Measurements from ENCODE around the gene RARA. TPM values are rescaled to one million over a fixed set of nuclear protein-coding genes. Genes with fewer than 3 reads are reported as not detected.
"Not testable (repeated sequence)": the region's sequence is repeated elsewhere in the genome, so short reads cannot be mapped to it uniquely, and the experiment has no call there.

Gene RARA
- total and polyA plus RNA-seq, 12 donors: 11.2 to 34.0 (median 18.9) TPM

DNA sequence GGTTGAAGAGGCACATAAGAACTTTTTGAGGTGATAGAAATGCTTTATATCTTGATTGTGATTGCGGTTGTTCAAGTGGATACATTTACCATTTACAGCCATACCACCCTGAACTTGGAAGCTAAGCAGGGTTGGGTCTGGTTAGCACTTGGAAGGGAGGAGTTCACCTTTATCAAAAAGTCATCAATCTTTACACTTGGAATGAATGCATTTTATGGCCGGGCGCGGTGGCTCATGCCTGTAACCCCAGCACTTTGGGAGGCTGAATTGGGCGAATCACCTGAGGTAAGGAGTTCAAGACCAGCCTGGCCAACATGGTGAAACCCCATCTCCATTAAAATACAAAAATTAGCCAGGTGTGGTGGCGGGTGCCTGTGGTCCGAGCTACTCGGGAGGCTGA is 65.0 kb downstream of the RARA start:
- WGBS, 2 donors: 90 to 96% methylated on average over 8 of the region's 8 CpGs
- H3K4me3 ChIP-seq: no peak overlapping the region
- no peak for ATAC-seq
- no peak for DNase-seq
- intact Hi-C loops (cut with DNase I): no loop called here
- no peaks in the 10 kb centered on the region for H3K9me3 ChIP-seq
- no peaks in the 10 kb centered on the region for H3K36me3 ChIP-seq
- no peak overlapping the region for H3K27ac ChIP-seq
- TF ChIP-seq, protein P1, sequence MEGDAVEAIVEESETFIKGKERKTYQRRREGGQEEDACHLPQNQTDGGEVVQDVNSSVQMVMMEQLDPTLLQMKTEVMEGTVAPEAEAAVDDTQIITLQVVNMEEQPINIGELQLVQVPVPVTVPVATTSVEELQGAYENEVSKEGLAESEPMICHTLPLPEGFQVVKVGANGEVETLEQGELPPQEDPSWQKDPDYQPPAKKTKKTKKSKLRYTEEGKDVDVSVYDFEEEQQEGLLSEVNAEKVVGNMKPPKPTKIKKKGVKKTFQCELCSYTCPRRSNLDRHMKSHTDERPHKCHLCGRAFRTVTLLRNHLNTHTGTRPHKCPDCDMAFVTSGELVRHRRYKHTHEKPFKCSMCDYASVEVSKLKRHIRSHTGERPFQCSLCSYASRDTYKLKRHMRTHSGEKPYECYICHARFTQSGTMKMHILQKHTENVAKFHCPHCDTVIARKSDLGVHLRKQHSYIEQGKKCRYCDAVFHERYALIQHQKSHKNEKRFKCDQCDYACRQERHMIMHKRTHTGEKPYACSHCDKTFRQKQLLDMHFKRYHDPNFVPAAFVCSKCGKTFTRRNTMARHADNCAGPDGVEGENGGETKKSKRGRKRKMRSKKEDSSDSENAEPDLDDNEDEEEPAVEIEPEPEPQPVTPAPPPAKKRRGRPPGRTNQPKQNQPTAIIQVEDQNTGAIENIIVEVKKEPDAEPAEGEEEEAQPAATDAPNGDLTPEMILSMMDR (IDR thresholded peaks at IDR 0.05): no peak
- no peaks in the 10 kb centered on the region for H3K4me1 ChIP-seq
- peaks cover 0 to 2% (median 0%) of the 10 kb centered on the region in 7 donors for H3K27me3 ChIP-seq

DNA sequence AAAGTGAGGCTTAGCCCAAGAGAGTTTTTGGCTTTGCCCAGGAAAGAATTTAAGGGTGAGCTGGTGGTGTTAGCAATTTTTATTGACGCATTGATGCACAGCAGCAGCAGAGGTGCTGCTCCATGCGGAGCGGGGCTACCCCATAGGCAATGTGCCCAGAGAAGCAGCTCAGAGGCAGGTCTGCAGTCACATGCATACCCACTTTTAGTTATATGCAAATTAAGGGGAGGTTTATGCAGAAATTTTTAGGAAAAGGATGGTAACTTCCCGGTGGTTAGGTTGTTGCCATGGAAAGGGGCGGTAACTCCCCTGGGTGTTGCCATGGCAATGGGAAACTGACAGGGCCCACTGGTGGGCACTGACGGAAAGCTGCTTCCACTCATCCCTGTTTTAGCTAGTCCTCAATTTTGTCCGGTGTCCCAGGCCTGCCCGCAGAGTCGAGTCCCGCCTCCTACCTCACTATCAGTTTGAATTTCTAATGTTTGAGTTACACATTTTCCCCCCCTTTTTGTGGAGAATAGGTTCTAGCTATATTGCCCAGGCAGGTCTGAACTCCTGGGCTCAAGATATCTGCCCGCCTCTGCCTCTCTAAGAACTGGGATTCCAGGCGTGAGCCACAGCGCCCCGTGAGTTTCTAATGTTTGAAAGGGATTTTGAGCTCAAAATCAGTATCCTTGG is 66.0 kb downstream of the RARA start:
- Histone ChIP-seq H3K9me3 (no peaks in the 10 kb centered on the region), H3K4me3 (no peak overlapping the region), H3K27ac (no peak overlapping the region), H3K4me1 (no peaks in the 10 kb centered on the region), H3K27me3 (peaks cover 0 to 2% (median 0%) of the 10 kb centered on the region in 7 donors), H3K36me3 (no peaks in the 10 kb centered on the region)
- DNase-seq: no peak
- WGBS, 2 donors: 89 to 90% methylated on average over 14 of the region's 14 CpGs
- intact Hi-C loops (cut with DNase I): no loop called here
- ATAC-seq: no peak
- TF ChIP-seq, protein P1 (IDR thresholded peaks at IDR 0.05): no peak

DNA sequence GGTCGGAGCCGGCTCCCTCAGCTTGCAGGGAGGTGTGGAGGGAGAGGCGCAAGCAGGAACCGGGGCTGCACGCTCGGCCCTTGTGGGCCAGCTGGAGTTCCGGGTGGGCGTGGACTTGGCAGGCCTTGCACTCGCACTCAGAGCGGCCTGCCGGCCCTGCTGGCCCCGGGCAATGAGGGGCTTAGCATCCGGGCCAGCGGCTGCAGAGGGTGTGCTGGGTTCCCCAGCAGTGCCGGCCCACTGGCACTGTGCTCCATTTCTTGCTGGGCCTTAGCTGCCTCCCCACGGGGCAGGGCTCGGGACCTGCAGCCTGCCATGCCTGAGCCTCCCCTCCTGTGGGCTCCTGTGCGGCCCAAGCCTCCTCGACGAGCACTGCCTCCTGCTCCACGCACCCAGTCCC is 66.8 kb downstream of the RARA start:
- H3K4me3 ChIP-seq; H3K9me3 ChIP-seq; intact Hi-C loops (cut with DNase I); H3K27ac ChIP-seq; H3K27me3 ChIP-seq; DNase-seq; ATAC-seq; H3K36me3 ChIP-seq; H3K4me1 ChIP-seq: not testable (repeated sequence)
- 89 to 91% methylated on average over 21 of the region's 21 CpGs for WGBS, 2 donors

DNA sequence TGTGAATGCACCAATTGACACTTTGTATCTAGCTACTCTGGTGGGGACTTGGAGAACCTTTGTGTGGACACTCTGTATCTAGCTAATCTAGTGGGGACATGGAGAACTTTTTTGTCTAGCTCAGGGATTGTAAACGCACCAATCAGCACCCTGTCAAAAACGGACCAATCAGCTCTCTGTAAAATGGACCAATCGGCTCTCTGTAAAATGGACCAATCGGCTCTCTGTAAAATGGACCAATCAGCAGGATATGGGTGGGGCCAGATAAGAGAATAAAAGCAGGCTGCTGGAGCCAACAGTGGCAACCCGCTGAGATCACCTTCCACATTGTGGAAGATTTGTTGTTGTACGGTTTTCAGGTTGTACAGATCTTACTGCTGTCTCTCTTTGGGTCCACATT is 67.6 kb downstream of the RARA start:
- H3K9me3 ChIP-seq; H3K27ac ChIP-seq; H3K4me3 ChIP-seq; H3K36me3 ChIP-seq; intact Hi-C loops (cut with DNase I); H3K27me3 ChIP-seq; ATAC-seq; DNase-seq; H3K4me1 ChIP-seq: not testable (repeated sequence)
- WGBS, 2 donors: 83 to 84% methylated on average over 6 of the region's 6 CpGs

DNA sequence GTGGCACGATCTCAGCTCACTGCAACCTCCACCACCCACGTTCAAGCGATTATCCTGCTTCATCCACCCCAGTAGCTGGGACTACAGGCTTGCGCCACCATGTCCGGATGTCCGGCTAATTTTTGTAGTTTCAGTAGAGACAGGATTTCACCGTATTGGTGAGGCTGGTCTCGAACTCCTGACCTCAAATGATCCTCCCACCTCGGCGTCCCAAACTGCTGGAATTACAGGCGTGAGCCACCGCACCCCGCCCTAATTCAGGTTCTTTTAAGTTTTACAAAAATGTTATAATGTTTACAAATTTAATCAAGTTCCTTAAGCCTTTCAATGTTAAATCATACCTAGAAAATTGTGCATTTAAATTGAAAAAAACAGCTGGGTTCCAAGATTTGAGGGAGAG is 68.9 kb downstream of the RARA start:
- intact Hi-C loops (cut with DNase I): no loop called here
- Histone ChIP-seq H3K4me1 (no peaks in the 10 kb centered on the region), H3K36me3 (no peaks in the 10 kb centered on the region), H3K4me3 (no peak overlapping the region), H3K27ac (no peak overlapping the region), H3K9me3 (no peaks in the 10 kb centered on the region), H3K27me3 (peaks cover 0 to 7% (median 0%) of the 10 kb centered on the region in 7 donors)
- TF ChIP-seq, protein P1 (IDR thresholded peaks at IDR 0.05): no peak
- WGBS, 2 donors: 88 to 90% methylated on average over 13 of the region's 13 CpGs
- DNase-seq (no peak), ATAC-seq (no peak)
